ENCODE results near the gene EXOC4.
A peak's percentile ranks its signal among the peaks of the same experiment; 100 is the strongest.

Gene EXOC4

DNA sequence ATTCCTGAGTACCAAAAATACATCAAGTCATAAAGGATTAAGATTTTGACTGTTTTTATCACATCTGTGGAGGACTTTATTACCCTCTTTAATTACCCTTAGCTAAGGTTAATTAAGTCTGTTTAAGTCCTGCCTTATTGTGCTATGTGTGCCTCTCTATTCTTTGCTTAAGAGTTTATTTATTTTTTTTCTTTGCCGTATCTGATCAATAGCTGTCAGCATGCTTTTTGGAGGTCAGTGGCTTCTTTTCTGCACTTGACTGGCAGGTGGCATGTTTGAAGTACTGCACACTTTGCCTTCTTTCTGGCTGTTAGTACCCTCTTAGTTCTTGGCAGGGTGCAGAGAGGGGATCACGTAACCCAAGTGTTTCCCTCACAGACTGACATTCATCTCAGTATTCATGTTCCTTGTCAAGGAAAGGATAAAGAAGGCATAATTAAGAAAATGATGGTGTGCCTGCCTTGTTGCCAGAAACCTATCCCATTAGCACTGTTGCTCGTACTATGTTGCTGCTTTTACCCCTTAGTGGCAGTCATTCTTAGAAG lies 225.8 kb downstream of the EXOC4 start:
- no peaks in the 10 kb centered on the region for H4K20me1 ChIP-seq (ENCODE audit: insufficient read depth, low read length, poor library complexity, severe bottlenecking)
- peaks cover 12% of the 10 kb centered on the region; the same call in 1 of the 2 replicates for H3K36me3 ChIP-seq (ENCODE audit: insufficient read depth, low read length)
- H3K9me3 ChIP-seq (ENCODE audit: insufficient read depth, low read depth, low read length) = no peaks in the 10 kb centered on the region
- H3K9ac ChIP-seq (ENCODE audit: low read depth, low read length, poor library complexity, severe bottlenecking) = peak overlapping the region; percentile 46
- H3K4me3 ChIP-seq (ENCODE audit: low read length, poor library complexity, severe bottlenecking) = peak overlapping the region; percentile 12
- H3K27me3 ChIP-seq (ENCODE audit: insufficient read depth, low read length, poor library complexity, severe bottlenecking) = no peaks in the 10 kb centered on the region
- peaks cover 88% of the 10 kb centered on the region for H3K4me1 ChIP-seq (ENCODE audit: insufficient read depth, low read length, poor library complexity, severe bottlenecking)
- no peak overlapping the region for H2AFZ ChIP-seq (ENCODE audit: low read length)
- H3F3A ChIP-seq (ENCODE audit: low read depth) = peaks cover 8% of the 10 kb centered on the region
- H3K9me2 ChIP-seq (replicated peaks; ENCODE audit: low read depth, low read length) = no peaks in the 10 kb centered on the region
- peaks cover 65% of the 10 kb centered on the region for H3K79me2 ChIP-seq (ENCODE audit: insufficient read depth, low read length)
- H3K4me2 ChIP-seq (ENCODE audit: low read depth, low read length, poor library complexity, severe bottlenecking) = peak overlapping the region; percentile 90
- TF ChIP-seq EZH2phosphoT487 (IDR thresholded peaks at IDR 0.05; ENCODE audit: borderline replicate concordance) = no peak
- TF ChIP-seq, protein P1, sequence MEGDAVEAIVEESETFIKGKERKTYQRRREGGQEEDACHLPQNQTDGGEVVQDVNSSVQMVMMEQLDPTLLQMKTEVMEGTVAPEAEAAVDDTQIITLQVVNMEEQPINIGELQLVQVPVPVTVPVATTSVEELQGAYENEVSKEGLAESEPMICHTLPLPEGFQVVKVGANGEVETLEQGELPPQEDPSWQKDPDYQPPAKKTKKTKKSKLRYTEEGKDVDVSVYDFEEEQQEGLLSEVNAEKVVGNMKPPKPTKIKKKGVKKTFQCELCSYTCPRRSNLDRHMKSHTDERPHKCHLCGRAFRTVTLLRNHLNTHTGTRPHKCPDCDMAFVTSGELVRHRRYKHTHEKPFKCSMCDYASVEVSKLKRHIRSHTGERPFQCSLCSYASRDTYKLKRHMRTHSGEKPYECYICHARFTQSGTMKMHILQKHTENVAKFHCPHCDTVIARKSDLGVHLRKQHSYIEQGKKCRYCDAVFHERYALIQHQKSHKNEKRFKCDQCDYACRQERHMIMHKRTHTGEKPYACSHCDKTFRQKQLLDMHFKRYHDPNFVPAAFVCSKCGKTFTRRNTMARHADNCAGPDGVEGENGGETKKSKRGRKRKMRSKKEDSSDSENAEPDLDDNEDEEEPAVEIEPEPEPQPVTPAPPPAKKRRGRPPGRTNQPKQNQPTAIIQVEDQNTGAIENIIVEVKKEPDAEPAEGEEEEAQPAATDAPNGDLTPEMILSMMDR (conservative IDR thresholded peaks at IDR 0.05; ENCODE audit: low read length) = no peak

DNA sequence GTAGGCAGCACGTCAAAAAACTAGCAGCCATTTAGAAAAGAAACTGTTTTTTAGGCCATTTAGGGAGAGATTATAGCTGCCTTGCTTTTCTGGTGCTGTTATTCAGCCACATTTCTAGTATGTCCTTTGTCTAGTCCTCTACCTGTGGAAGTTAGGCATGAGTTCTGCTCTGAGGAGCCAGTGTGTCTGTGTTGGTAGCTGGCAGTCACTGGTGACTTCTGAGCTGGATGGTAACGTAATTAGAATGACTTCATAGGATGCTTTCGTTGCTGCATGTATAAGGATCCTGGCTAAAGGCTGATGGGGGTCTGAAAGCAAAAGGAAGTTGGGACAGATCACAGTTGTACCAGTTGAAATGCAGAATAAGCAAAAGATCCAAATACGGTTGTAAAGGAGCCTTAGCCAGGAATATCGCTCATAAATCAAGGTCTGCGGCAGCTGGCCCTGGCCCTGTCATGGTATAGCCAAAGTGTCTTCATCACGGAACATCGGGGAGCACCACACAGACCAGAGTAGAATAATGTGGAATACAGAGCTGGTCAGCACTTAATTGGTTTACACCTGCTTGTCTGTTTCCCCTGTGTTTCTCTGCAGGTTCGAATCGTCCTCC lies 226.7 kb downstream of the EXOC4 start:
- Histone ChIP-seq H3K9me3 (ENCODE audit: insufficient read depth, low read depth, low read length) (no peaks in the 10 kb centered on the region), H3K9me2 (replicated peaks; ENCODE audit: low read depth, low read length) (no peaks in the 10 kb centered on the region), H4K20me1 (ENCODE audit: insufficient read depth, low read length, poor library complexity, severe bottlenecking) (no peaks in the 10 kb centered on the region), H3K9ac (ENCODE audit: low read depth, low read length, poor library complexity, severe bottlenecking) (peak overlapping the region; percentile 46), H3K4me3 (ENCODE audit: low read length, poor library complexity, severe bottlenecking) (peak overlapping the region; percentile 35), H3K27me3 (ENCODE audit: insufficient read depth, low read length, poor library complexity, severe bottlenecking) (no peaks in the 10 kb centered on the region), H3F3A (ENCODE audit: low read depth) (peaks cover 11% of the 10 kb centered on the region), H3K4me2 (ENCODE audit: low read depth, low read length, poor library complexity, severe bottlenecking) (peak overlapping the region; percentile 90), H3K36me3 (ENCODE audit: insufficient read depth, low read length) (peaks cover 12% of the 10 kb centered on the region; the same call in 1 of the 2 replicates), H3K4me1 (ENCODE audit: insufficient read depth, low read length, poor library complexity, severe bottlenecking) (peaks cover 88% of the 10 kb centered on the region), H3K79me2 (ENCODE audit: insufficient read depth, low read length) (peaks cover 65% of the 10 kb centered on the region), H2AFZ (ENCODE audit: low read length) (no peak overlapping the region)
- TF ChIP-seq EZH2phosphoT487 (IDR thresholded peaks at IDR 0.05; ENCODE audit: borderline replicate concordance) = no peak
- TF ChIP-seq, protein P1 (conservative IDR thresholded peaks at IDR 0.05; ENCODE audit: low read length) = no peak

DNA sequence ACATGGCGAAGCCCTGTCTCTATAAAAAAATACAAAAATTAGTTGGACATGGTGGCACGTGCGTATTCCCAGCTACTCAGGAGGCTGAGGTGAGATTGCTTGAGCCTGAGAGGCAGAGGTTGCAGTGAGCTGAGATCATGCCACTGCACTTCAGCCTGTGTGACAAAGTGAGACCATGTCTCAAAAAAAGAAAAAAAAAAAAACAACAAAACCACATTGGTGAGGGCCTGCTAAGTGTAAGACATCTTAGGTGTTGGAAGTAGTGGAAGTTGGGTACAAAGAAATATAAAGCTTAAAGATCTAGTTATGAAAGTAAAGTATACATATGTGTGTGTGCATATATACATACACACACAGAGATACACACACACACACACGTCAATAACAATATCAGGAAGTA lies 228.0 kb downstream of the EXOC4 start:
- H3K79me2 ChIP-seq (ENCODE audit: insufficient read depth, low read length) = peaks cover 65% of the 10 kb centered on the region
- H3K4me1 ChIP-seq (ENCODE audit: insufficient read depth, low read length, poor library complexity, severe bottlenecking) = peaks cover 84% of the 10 kb centered on the region
- no peaks in the 10 kb centered on the region for H3K27me3 ChIP-seq (ENCODE audit: insufficient read depth, low read length, poor library complexity, severe bottlenecking)
- no peaks in the 10 kb centered on the region for H4K20me1 ChIP-seq (ENCODE audit: insufficient read depth, low read length, poor library complexity, severe bottlenecking)
- TF ChIP-seq EZH2phosphoT487 (IDR thresholded peaks at IDR 0.05; ENCODE audit: borderline replicate concordance) = no peak
- TF ChIP-seq, protein P1 (conservative IDR thresholded peaks at IDR 0.05; ENCODE audit: low read length) = no peak
- peak overlapping the region; percentile 98 for H3K9ac ChIP-seq (ENCODE audit: low read depth, low read length, poor library complexity, severe bottlenecking)
- H3K4me3 ChIP-seq (ENCODE audit: low read length, poor library complexity, severe bottlenecking) = peak overlapping the region; percentile 75
- H3K9me2 ChIP-seq (replicated peaks; ENCODE audit: low read depth, low read length) = no peaks in the 10 kb centered on the region
- H3F3A ChIP-seq (ENCODE audit: low read depth) = peaks cover 11% of the 10 kb centered on the region
- H2AFZ ChIP-seq (ENCODE audit: low read length) = no peak overlapping the region
- peaks cover 12% of the 10 kb centered on the region; the same call in 1 of the 2 replicates for H3K36me3 ChIP-seq (ENCODE audit: insufficient read depth, low read length)
- H3K4me2 ChIP-seq (ENCODE audit: low read depth, low read length, poor library complexity, severe bottlenecking) = peak overlapping the region; percentile 90
- H3K9me3 ChIP-seq (ENCODE audit: insufficient read depth, low read depth, low read length) = no peaks in the 10 kb centered on the region
